ENCODE results near the gene SPARCL1. TPM values are rescaled to one million over a fixed set of nuclear protein-coding genes. Genes with fewer than 3 reads are reported as not detected.

Gene SPARCL1
- total and polyA plus RNA-seq, 9 of the 15 experiments (the other 6 are each of a cell fraction or from before 2014, with no cell fraction given) = 0.03 to 0.71 (median 0.05) TPM; not detected in 3

DNA sequence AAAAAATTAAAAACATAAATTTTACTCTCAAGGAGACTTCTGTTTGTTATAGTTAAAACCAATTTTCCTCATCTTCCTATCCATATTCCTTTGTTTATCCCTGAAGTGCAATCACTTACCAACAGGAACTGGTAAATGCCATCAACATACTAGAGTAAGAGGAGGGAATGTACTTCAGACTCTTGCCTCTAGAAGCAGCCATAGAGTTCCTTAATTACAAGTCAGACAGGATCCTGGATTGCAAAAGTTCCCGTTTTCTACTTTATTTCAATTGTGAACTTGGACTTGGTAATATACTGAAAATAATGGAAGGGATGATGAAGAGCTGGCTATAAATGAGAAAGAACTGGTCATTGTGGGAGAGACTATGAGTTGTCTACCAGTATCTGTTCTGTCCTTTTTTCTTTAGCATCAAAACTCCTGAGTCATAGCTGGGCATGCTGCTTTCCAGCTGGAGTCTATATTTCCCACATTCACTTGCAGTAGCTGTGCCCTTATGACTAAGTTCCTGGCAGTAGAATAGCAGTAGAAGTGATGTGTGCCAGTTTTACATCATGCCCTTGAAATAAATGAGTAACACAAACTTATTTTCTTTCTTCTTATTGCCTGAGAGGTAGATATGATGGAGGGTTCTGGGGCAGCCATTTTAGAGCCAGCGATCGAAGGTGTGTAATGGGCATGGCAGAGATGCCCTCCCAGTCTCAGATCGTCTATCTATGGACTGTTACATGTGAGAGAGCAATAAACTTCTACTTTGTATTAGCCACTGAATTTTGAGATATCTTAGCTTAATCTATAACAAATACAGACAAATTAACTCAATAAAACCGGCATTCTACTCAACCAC is 26.8 kb upstream of the SPARCL1 start:
- no peak for TF ChIP-seq MEF2A (IDR thresholded peaks at IDR 0.05; ENCODE audit: control insufficient read depth, low read depth, low read length)
- TF ChIP-seq, protein P1, sequence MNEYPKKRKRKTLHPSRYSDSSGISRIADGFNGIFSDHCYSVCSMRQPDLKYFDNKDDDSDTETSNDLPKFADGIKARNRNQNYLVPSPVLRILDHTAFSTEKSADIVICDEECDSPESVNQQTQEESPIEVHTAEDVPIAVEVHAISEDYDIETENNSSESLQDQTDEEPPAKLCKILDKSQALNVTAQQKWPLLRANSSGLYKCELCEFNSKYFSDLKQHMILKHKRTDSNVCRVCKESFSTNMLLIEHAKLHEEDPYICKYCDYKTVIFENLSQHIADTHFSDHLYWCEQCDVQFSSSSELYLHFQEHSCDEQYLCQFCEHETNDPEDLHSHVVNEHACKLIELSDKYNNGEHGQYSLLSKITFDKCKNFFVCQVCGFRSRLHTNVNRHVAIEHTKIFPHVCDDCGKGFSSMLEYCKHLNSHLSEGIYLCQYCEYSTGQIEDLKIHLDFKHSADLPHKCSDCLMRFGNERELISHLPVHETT (CRISPR knock-in tag; conservative IDR thresholded peaks at IDR 0.05 in 1 of 2, IDR thresholded peaks at IDR 0.05 in 1 of 2) = peak in 1 of 2 experiments; percentile 59; a peak in 1 of 4 replicates
- WGBS (ENCODE audit: insufficient coverage, low coverage, missing lambda C conversion rate) = 0% methylated on average over 5 of the region's 5 CpGs
- Histone ChIP-seq H3K36me3 (ENCODE audit: control insufficient read depth, insufficient read depth, low read length) (no peaks in the 10 kb centered on the region), H4K20me1 (replicated peaks; ENCODE audit: control insufficient read depth, insufficient read depth, low read length) (no peaks in the 10 kb centered on the region), H3K9ac (ENCODE audit: insufficient read depth in 1 of 2, low read depth in 2 of 2, low read length in 2 of 2) (no peak overlapping the region), H3K9me1 (ENCODE audit: control insufficient read depth, insufficient read depth, low read length) (no peaks in the 10 kb centered on the region), H3K4me2 (ENCODE audit: insufficient read depth, low read length) (no peak overlapping the region), H3K27ac (ENCODE audit: extremely low read depth, low read depth, low read length) (no peak overlapping the region), H3K4me1 (replicated peaks in 1 of 2; ENCODE audit: control insufficient read depth in 2 of 2, insufficient read depth in 2 of 2, low read length in 2 of 2) (no peaks in the 10 kb centered on the region; a peak in 1 of 5 replicates), H2AFZ (ENCODE audit: low read depth, low read length) (no peak overlapping the region), H3K9me3 (replicated peaks; ENCODE audit: control insufficient read depth, insufficient read depth, low read depth, low read length) (no peaks in the 10 kb centered on the region), H3K27me3 (ENCODE audit: control insufficient read depth in 2 of 2, insufficient read depth in 2 of 2, low read length in 2 of 2) (peaks cover 0 to 3% of the 10 kb centered on the region in 2 experiments; a peak in 1 of 5 replicates), H3K79me2 (ENCODE audit: control insufficient read depth, insufficient read depth, low read length) (no peaks in the 10 kb centered on the region), H3K4me3 (no peak overlapping the region)
- intact Hi-C loops (cut with micrococcal nuclease) (no loop called here), in situ Hi-C loops (cut with MboI) (no loop called here)
- ATAC-seq = no peak
- BruUV-seq (replicated peaks) = no TSS peak
- FAIRE-seq = no peak
- CTCF ChIA-PET (ENCODE audit: low intra/inter-chr PET ratio) = no interaction called here
- POLR2A ChIA-PET = interaction anchor here (0.6 kb wide), 1 partner anchor 1229 kb away, joined by 4 read pairs; no protein-coding TSS in a partner anchor
- no peak for DNase-seq (ENCODE audit: extremely low read depth in 1 of 4, low spot score in 3 of 4)

Data from K562 (cell line).